GOT3 (cell line): Measurements from ENCODE around the gene PITX1.
"Not testable (repeated sequence)": the region's sequence is repeated elsewhere in the genome, so short reads cannot be mapped to it uniquely, and the experiment has no call there.

Experiments used
- DNase-seq: peaks from one replicate; lab custom pipeline; 2025; ENCODE audit warnings: mixed read lengths; lab: John Stamatoyannopoulos, UW

PITX1 gene

DNA sequence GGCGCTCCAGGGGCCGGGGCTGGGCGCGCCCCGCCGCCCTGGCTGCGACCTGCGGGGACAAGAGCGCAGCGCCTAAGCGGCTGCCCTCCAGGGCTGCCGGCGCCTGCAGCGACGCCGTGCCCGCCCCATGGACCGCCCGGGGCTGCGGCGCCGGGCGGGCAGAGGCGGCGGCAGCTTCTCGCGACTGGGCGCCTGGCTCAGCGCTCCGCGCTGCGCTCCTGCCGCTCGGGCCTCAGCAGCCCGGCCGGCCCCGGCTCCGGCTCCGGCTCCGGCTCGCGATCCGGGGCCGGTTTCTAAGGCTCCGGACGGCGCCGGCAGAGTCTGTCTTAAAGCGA, at the start of gene PITX1:
Gene PITX1, minus strand, starts transcription at position 328 of the 335 bp plus-strand sequence. CDS start 347 bp downstream, outside the sequence.
- no peak for DNase-seq

- DNase-seq, result not testable (repeated sequence)
Observed at GRCh38 chr5:135083334-135083733, 49.3 kb upstream of the PITX1 start.

DNA sequence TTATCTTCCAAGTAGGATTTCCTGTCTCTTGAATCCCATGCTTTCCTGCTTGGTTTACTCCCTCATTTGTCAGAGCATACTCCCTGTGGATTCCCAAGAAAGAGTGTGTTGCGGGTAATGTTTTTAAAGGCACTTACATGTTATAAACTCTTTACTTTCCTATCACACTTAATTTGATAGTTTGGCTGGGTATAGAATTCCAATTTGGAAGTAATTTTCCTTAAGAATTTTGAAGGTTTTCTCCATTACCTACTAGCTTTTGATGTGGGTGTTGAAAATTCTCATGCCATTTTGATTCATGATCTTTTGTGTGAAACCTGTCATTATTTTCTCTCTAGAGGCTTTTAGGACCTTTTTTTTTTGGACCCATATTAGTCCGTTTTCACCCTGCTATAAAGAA, 47.2 kb upstream of the PITX1 start:
- DNase-seq, result no peak

GRCh38 chr5:135079760-135080159, 45.7 kb upstream of the PITX1 start:
- no peak for DNase-seq

DNA sequence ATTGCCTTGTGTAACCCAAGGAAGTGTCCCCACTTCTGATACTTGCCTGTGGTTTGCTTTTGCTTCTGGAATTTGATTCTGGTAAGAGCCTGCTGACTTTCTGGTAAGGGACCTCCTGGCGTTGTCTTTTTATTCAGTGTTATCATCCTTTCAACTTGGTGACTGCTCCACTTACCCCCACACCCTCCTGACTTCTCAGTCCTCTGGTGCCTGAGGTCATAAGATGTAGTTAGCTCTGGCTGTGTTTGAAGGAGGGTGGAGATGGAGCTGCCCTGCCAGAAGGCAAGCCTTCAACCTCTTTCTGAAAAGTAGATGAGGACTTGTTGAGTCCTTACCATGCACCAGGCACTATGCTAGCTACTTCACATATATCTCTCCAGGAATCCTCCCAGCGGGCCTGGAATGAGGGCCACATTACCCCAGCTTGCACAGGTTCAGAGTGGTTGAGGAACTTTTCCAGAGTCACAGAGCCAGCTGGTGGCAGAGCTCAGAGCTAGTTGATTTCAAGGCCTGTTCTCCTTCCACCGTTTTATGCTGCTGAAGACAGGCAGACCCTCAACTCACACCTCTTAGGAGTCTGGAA, 45.2 kb upstream of the PITX1 start:
- no peak for DNase-seq

DNA sequence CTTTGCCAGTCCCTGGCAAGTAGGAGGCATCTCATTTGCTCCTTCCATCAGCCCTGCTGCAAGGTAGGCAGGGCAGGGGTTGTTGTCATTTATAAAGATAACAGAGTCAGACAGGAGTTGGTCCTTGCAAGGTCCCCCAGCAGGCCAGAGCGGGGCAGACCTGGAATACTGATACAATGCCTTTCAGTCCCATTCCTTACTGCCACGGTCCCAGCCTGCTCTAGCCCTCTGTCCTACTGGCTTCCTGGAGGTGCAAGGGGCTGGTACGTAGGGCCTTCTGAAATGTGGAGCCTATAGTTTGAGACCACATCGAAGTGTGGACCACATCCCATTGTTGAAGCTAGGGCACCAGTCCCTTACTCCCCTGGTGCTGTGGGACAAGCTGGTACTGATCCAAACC, 42.8 kb upstream of the PITX1 start:
- DNase-seq, result no peak

- DNase-seq, result no peak
Observed at GRCh38 chr5:135076051-135076491, 42.0 kb upstream of the PITX1 start.

- no peak for DNase-seq
Observed at GRCh38 chr5:135075621-135076020, 41.6 kb upstream of the PITX1 start.

DNA sequence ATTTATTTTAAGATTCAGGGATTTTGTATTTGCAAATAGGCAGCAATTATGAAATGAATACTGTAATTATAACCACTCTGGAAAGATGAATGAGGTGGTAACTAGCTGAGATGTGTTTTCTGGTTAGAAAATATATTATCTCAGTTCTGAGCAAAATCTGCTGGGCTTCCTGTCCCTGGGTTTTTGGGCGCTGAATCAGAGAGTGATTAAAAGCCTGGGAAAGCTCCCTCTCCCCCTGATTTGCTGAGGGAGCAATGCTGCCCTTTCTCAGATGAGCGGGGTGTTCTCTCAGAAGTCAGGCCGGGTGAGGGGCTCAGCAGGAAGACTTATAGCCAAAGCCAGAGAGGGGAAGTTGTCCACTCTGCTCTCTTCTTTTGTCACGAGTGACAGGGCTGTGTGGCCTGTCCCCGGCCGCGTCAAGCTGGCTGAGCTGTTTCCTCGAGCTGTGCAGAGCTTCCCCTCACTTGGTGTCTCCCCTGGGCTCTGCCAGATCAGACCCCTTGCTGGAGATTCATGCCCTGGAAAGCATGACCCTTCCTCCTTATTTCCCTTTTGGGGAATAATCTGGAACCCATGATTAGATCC, 39.8 kb upstream of the PITX1 start:
- no peak for DNase-seq

GRCh38 chr5:135072387-135073281, 38.6 kb upstream of the PITX1 start:
- no peak for DNase-seq

DNA sequence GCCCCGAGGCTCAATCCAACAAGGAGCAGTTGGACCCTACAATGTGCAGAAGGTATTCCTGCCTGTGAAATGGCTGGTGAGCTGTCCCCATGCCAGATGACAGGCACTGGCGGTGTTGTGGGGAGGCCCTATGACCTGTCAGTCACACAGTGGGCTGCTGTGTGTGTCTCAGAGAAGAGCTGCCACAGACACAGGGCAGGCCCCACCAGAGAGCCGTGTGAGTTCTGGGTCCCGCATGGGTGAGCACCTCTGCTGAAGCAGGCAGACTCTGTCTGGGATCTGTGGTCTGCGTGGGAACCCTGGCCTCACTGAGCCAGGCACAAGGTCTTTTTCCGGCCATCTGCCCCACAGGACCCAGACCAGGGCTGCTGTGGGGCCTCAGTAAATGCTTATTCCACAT, 37.3 kb upstream of the PITX1 start:
- no peak for DNase-seq

DNA sequence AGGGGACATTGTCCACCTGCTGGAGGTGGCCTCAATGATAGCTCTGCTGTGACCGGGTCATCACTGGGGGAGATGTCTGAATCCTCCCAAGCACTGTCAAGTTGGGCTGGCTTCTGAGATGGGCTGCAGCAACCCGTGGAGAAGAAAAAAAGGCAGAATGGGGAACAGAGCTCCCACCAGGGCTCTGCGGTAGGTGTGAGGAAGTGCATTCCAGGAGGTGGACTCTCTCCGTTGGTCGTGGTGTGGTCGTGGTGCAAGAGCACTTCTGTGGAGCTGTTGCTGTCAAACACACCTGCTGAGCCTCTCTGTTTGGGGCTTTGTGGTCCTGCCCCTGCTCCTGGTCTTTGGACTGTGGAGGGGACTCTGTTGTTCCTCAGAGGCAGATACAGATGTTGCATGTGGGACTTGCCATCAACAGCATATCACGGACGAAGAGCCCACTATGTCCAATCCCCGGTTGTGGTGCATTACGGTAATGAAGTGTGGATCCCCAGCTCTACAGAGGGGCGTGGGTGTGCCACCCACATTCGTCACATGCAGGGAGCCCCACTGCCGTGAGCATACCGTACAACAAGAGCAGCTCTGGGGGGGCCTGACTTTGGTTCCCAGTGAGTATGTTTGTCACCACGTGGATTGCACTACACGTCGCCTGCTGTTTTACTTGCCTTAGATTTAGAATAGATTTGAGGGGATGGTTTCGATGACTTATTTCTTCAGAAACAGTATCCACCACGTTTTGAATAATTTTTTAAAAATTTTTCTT, 36.0 kb upstream of the PITX1 start:
- no peak for DNase-seq

GRCh38 chr5:135069016-135069770, 35.2 kb upstream of the PITX1 start:
- no peak for DNase-seq

GRCh38 chr5:135067587-135067986, 33.6 kb upstream of the PITX1 start:
- no peak for DNase-seq

DNA sequence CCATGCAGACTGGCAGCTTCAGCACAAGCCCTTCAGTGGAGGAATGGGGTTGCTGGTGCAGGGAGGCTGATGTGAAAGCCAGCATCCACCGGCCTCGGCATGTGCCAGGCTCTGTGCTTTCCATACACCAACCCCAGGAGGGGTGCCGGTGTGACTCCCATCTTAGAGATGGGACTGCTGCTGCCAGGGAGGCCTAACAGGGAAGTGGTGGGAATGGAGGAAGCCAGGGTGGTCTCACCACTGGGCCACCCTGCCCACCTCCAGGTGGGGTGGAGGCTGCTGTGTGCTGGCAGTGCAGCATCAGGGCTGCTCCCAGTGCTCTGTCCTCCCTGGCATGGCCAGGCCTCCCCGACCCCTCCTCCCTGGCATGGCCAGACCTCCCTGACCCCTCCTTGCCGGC, 32.8 kb upstream of the PITX1 start:
- no peak for DNase-seq

GRCh38 chr5:135065306-135066265, 31.6 kb upstream of the PITX1 start:
- no peak for DNase-seq

DNA sequence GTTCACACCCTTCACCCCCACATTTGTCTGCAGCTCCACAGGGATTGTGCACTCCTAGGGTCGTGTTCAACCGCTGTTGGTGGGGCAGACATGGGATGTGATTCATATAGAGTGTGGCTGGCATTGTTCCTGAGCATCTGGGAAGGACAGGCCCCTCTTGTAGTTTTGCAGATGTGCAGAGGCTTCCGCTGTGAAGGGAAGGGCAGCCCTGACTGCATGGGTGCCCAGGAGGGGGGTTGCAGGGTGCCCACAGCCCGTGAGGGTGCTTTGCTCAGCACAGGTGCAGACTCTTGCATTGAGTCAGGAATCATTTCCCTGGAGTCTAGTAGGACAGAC, 30.2 kb upstream of the PITX1 start:
- no peak for DNase-seq

DNA sequence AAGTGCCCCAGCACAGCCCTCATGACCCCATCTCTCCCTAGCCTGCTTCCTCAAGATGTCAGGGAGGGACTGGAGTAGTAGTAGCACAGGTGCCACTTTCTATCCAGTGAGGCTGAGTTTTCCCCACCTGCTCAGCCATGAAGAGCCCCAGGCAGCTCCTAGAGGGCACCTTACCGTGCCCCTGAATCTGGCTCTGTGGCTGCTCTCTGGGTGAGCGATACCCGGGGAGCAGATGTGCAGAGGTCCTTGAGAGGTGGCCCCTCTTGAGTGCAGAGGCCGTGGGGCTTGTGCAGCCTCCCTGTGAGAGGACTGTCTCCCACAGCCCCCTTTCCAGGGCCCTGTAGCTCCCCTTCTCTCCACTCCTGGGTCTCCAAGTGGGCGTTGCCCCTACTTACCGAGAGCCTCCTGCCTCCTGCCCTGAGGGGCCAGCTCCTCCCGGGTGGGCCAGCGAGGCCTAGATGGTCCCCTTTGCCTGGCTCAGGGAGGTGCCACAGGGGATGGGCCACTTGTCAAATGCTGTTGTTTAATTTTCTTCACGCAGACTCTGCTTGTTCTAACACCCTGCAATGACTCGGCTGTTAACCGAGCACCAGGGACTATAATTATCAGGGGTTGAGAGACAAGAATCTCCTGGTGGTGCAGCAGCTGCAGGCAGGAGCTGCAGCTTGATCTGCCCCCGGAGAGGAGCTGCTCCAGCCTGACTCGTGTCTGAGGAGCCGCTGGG, 29.6 kb upstream of the PITX1 start:
- DNase-seq, result no peak

GRCh38 chr5:135063056-135063445, 29.0 kb upstream of the PITX1 start:
- no peak for DNase-seq
